CD4-positive, alpha-beta memory T cell (primary cell): ENCODE data around the gene ARHGEF38. TPM values are rescaled to one million over a fixed set of nuclear protein-coding genes. Genes with fewer than 3 reads are reported as not detected.

Source experiments
- CTCF ChIA-PET: fragments of 350-600 bp; sonication (Branson Sonifier 250); formaldehyde crosslinking; loops from one replicate; lab custom pipeline; 2021; ENCODE audit warnings: inconsistent platforms; ENCODE audit not compliant: partially characterized antibody; lab: Charles Lee
- POLR2A ChIA-PET: fragments of 350-600 bp; sonication (Branson Sonifier 250); formaldehyde crosslinking; loops from one replicate; lab custom pipeline; 2021; ENCODE audit not compliant: partially characterized antibody; lab: Charles Lee
- DNase-seq, 5 donors: peaks; one replicate each; pipeline versions ENCODE4 v3.0.0 to v3.0.0-alpha.2; 2020 to 2022; ENCODE audit warnings: mixed read lengths in 1 of 5
- H3K27ac ChIP-seq: one replicate; pipeline ENCODE4 v1.7.0; 2013; ENCODE audit warnings: low read depth, low read length
- H3K27me3 ChIP-seq: 2 replicates; pipeline ENCODE4 v1.7.0; 2013; ENCODE audit warnings: mild to moderate bottlenecking, low read length, moderate library complexity; ENCODE audit not compliant: insufficient read depth
- H3K36me3 ChIP-seq: 2 replicates; pipeline ENCODE4 v1.7.0; 2013; ENCODE audit warnings: mild to moderate bottlenecking, low read length, moderate library complexity; ENCODE audit not compliant: insufficient read depth
- H3K4me1 ChIP-seq: 2 replicates; pipeline ENCODE4 v1.7.0; 2013; ENCODE audit warnings: mild to moderate bottlenecking, low read length, moderate library complexity; ENCODE audit not compliant: insufficient read depth
- H3K4me3 ChIP-seq, 2 donors: one replicate each; pipeline ENCODE4 v1.7.0; 2013; ENCODE audit warnings: low read length in 2 of 2, mild to moderate bottlenecking in 1 of 2
- H3K9me3 ChIP-seq, 2 donors: one replicate each; pipeline ENCODE4 v1.7.0; 2013; ENCODE audit warnings: low read length in 2 of 2, control low read depth in 1 of 2; ENCODE audit not compliant: control insufficient read depth in 1 of 2
- H3K27ac Mint-ChIP-seq, 7 donors: one replicate each; pipeline ENCODE4 v1.8.0; 2020 to 2021; ENCODE audit warnings: mixed read lengths in 7 of 7, mild to moderate bottlenecking in 6 of 7, inconsistent platforms in 3 of 7, moderate library complexity in 3 of 7
- H3K27me3 Mint-ChIP-seq, 2 donors: one replicate each; pipeline ENCODE4 v1.8.0; 2020 to 2021; ENCODE audit warnings: mixed read lengths in 2 of 2
- H3K36me3 Mint-ChIP-seq, 2 donors: one replicate each; pipeline ENCODE4 v1.8.0; 2020 to 2021; ENCODE audit warnings: mixed read lengths in 2 of 2, inconsistent platforms in 1 of 2, mild to moderate bottlenecking in 1 of 2
- H3K4me1 Mint-ChIP-seq, 4 donors: one replicate each; pipeline ENCODE4 v1.8.0; 2020 to 2021; ENCODE audit warnings: mixed read lengths in 4 of 4, mild to moderate bottlenecking in 1 of 4
- H3K4me3 Mint-ChIP-seq, 8 donors: one replicate each; pipeline ENCODE4 v1.8.0; 2020 to 2021; ENCODE audit warnings: mixed read lengths in 8 of 8, mild to moderate bottlenecking in 7 of 8, moderate library complexity in 6 of 8, inconsistent platforms in 3 of 8
- H3K9me3 Mint-ChIP-seq, 8 donors: one replicate each; pipeline ENCODE4 v1.8.0; 2020 to 2021; ENCODE audit warnings: mixed read lengths in 8 of 8, mild to moderate bottlenecking in 5 of 8, inconsistent platforms in 3 of 8, moderate library complexity in 1 of 8
- intact Hi-C: fragments of 100-400 bp; cut with micrococcal nuclease; formaldehyde crosslinking; loops from one replicate; pipeline ENCODE4 v1.15.1; 2023
- polyA plus RNA-seq, 2 donors: library from polyadenylated mRNA; unstranded; fragments of 300-500 nt; fragmentation: Illumina TruSeq; gene quantifications; one replicate each; pipeline ENCODE4 v1.2.3, GENCODE V29; 2021
- total RNA-seq, 2 experiments: library from RNA; stranded (reverse); gene quantifications; one replicate each; pipeline ENCODE4 v1.2.3, GENCODE V29; 2021

The ARHGEF38 gene
- total and polyA plus RNA-seq, 4 experiments from 2014 or later = 0.30 TPM; not detected in 3

GRCh38 chr4:105666693-105667092, 114.3 kb downstream of the ARHGEF38 start:
- no peak for DNase-seq
- H3K9me3 ChIP-seq = no peaks in the 10 kb centered on the region
- no peaks in the 10 kb centered on the region for H3K36me3 Mint-ChIP-seq
- H3K36me3 ChIP-seq = no peaks in the 10 kb centered on the region
- no peak overlapping the region for H3K27ac Mint-ChIP-seq
- H3K27ac ChIP-seq = no peak overlapping the region
- no peaks in the 10 kb centered on the region for H3K4me1 Mint-ChIP-seq
- CTCF ChIA-PET = no interaction called here
- intact Hi-C loops = no loop called here
- H3K4me3 Mint-ChIP-seq = no peak overlapping the region
- no peak overlapping the region for H3K4me3 ChIP-seq
- no peaks in the 10 kb centered on the region for H3K9me3 Mint-ChIP-seq
- peaks cover 6 to 13% of the 10 kb centered on the region in 2 donors for H3K27me3 Mint-ChIP-seq
- POLR2A ChIA-PET = no interaction called here
- no peaks in the 10 kb centered on the region for H3K4me1 ChIP-seq
- no peaks in the 10 kb centered on the region for H3K27me3 ChIP-seq

- H3K36me3 Mint-ChIP-seq = no peaks in the 10 kb centered on the region
- no peaks in the 10 kb centered on the region for H3K4me1 Mint-ChIP-seq
- no peak for DNase-seq
- no peak overlapping the region for H3K27ac Mint-ChIP-seq
- ChIA-PET CTCF (no interaction called here), POLR2A (no interaction called here)
- Histone ChIP-seq H3K27ac (no peak overlapping the region), H3K4me3 (no peak overlapping the region), H3K36me3 (no peaks in the 10 kb centered on the region), H3K27me3 (no peaks in the 10 kb centered on the region), H3K9me3 (no peaks in the 10 kb centered on the region), H3K4me1 (no peaks in the 10 kb centered on the region)
- H3K27me3 Mint-ChIP-seq = peaks cover 6 to 10% of the 10 kb centered on the region in 2 donors
- no peak overlapping the region for H3K4me3 Mint-ChIP-seq
- H3K9me3 Mint-ChIP-seq = no peaks in the 10 kb centered on the region
- intact Hi-C loops = no loop called here
Measured at GRCh38 chr4:105670684-105671083, 118.3 kb downstream of the ARHGEF38 start.

- Histone ChIP-seq H3K27ac (no peak overlapping the region), H3K9me3 (no peaks in the 10 kb centered on the region), H3K27me3 (no peaks in the 10 kb centered on the region), H3K4me1 (no peaks in the 10 kb centered on the region), H3K36me3 (no peaks in the 10 kb centered on the region), H3K4me3 (no peak overlapping the region)
- Mint-ChIP-seq H3K4me3 (no peak overlapping the region), H3K27me3 (peaks cover 4 to 10% of the 10 kb centered on the region in 2 donors), H3K27ac (no peak overlapping the region), H3K4me1 (no peaks in the 10 kb centered on the region), H3K9me3 (no peaks in the 10 kb centered on the region), H3K36me3 (no peaks in the 10 kb centered on the region)
- intact Hi-C loops = no loop called here
- CTCF ChIA-PET = no interaction called here
- no peak for DNase-seq
- POLR2A ChIA-PET = no interaction called here
Measured at GRCh38 chr4:105671301-105671700, 118.9 kb downstream of the ARHGEF38 start.

GRCh38 chr4:105674011-105674410, 121.6 kb downstream of the ARHGEF38 start:
- no peak for DNase-seq
- H3K27ac Mint-ChIP-seq = no peak overlapping the region
- H3K4me3 ChIP-seq = no peak overlapping the region
- ChIA-PET POLR2A (no interaction called here), CTCF (no interaction called here)
- no peak overlapping the region for H3K4me3 Mint-ChIP-seq
- no peak overlapping the region for H3K27ac ChIP-seq
- no peaks in the 10 kb centered on the region for H3K9me3 ChIP-seq
- peaks cover 0 to 2% (median 0%) of the 10 kb centered on the region in 8 donors for H3K9me3 Mint-ChIP-seq
- no peaks in the 10 kb centered on the region for H3K36me3 Mint-ChIP-seq
- no peaks in the 10 kb centered on the region for H3K4me1 Mint-ChIP-seq
- no peaks in the 10 kb centered on the region for H3K27me3 ChIP-seq
- peaks cover 3 to 4% of the 10 kb centered on the region in 2 donors for H3K27me3 Mint-ChIP-seq
- intact Hi-C loops = no loop called here
- H3K36me3 ChIP-seq = no peaks in the 10 kb centered on the region
- no peaks in the 10 kb centered on the region for H3K4me1 ChIP-seq

GRCh38 chr4:105677709-105678108, 125.3 kb downstream of the ARHGEF38 start:
- Mint-ChIP-seq H3K4me1 (no peaks in the 10 kb centered on the region), H3K36me3 (peaks cover 10 to 13% of the 10 kb centered on the region in 2 donors), H3K27ac (no peak overlapping the region), H3K27me3 (peaks cover 0 to under 1% of the 10 kb centered on the region in 2 donors), H3K9me3 (peaks cover 0 to 2% (median 0%) of the 10 kb centered on the region in 8 donors), H3K4me3 (no peak overlapping the region)
- no peaks in the 10 kb centered on the region for H3K9me3 ChIP-seq
- intact Hi-C loops = no loop called here
- peaks cover 2% of the 10 kb centered on the region for H3K36me3 ChIP-seq
- POLR2A ChIA-PET = no interaction called here
- H3K4me3 ChIP-seq = no peak overlapping the region
- DNase-seq = no peak
- H3K27me3 ChIP-seq = no peaks in the 10 kb centered on the region
- no peak overlapping the region for H3K27ac ChIP-seq
- CTCF ChIA-PET = interaction anchor here (1.3 kb wide), 1 partner anchor 12 kb away, joined by 3 read pairs; no protein-coding TSS in a partner anchor
- no peaks in the 10 kb centered on the region for H3K4me1 ChIP-seq

GRCh38 chr4:105679186-105679585, 126.8 kb downstream of the ARHGEF38 start:
- peak overlapping the region in 1 of 7 donors; percentile 37 for H3K27ac Mint-ChIP-seq
- ChIA-PET CTCF (no interaction called here), POLR2A (no interaction called here)
- no peaks in the 10 kb centered on the region for H3K4me1 ChIP-seq
- no peak overlapping the region for H3K27ac ChIP-seq
- no peak for DNase-seq
- no peaks in the 10 kb centered on the region for H3K27me3 Mint-ChIP-seq
- H3K36me3 Mint-ChIP-seq = peaks cover 14 to 22% of the 10 kb centered on the region in 2 donors
- H3K4me1 Mint-ChIP-seq = no peaks in the 10 kb centered on the region
- no peaks in the 10 kb centered on the region for H3K27me3 ChIP-seq
- H3K4me3 Mint-ChIP-seq = no peak overlapping the region
- H3K36me3 ChIP-seq = peaks cover 8% of the 10 kb centered on the region
- intact Hi-C loops = no loop called here
- no peak overlapping the region for H3K4me3 ChIP-seq
- H3K9me3 Mint-ChIP-seq = peaks cover 0 to 2% (median 0%) of the 10 kb centered on the region in 8 donors
- no peaks in the 10 kb centered on the region for H3K9me3 ChIP-seq

- H3K4me3 Mint-ChIP-seq = no peak overlapping the region
- POLR2A ChIA-PET = no interaction called here
- peak overlapping the region in 1 of 7 donors; percentile 6 for H3K27ac Mint-ChIP-seq
- DNase-seq = no peak
- CTCF ChIA-PET = interaction anchor here (0.7 kb wide), 1 partner anchor 32 kb away, joined by 3 read pairs; no protein-coding TSS in a partner anchor
- no peaks in the 10 kb centered on the region for H3K27me3 Mint-ChIP-seq
- H3K27ac ChIP-seq = no peak overlapping the region
- no peaks in the 10 kb centered on the region for H3K9me3 ChIP-seq
- no peaks in the 10 kb centered on the region for H3K4me1 Mint-ChIP-seq
- H3K4me1 ChIP-seq = no peaks in the 10 kb centered on the region
- no peaks in the 10 kb centered on the region for H3K27me3 ChIP-seq
- H3K9me3 Mint-ChIP-seq = peaks cover 0 to 2% (median 0%) of the 10 kb centered on the region in 8 donors
- intact Hi-C loops = no loop called here
- peaks cover 8% of the 10 kb centered on the region for H3K36me3 ChIP-seq
- H3K4me3 ChIP-seq = no peak overlapping the region
- H3K36me3 Mint-ChIP-seq = peaks cover 21 to 36% of the 10 kb centered on the region in 2 donors
Measured at GRCh38 chr4:105683038-105683437, 130.6 kb downstream of the ARHGEF38 start.
